GM11168 (cell line): ENCODE data around the gene GUCY2F.

Experiments
- in situ Hi-C: fragments of 300-500 bp; cut with MboI; formaldehyde crosslinking; loops from one replicate; pipeline ENCODE4 v1.12.0; 2022; ENCODE audit warnings: low sequenced_read_pairs; ENCODE audit not compliant: unreplicated experiment

Gene GUCY2F

DNA sequence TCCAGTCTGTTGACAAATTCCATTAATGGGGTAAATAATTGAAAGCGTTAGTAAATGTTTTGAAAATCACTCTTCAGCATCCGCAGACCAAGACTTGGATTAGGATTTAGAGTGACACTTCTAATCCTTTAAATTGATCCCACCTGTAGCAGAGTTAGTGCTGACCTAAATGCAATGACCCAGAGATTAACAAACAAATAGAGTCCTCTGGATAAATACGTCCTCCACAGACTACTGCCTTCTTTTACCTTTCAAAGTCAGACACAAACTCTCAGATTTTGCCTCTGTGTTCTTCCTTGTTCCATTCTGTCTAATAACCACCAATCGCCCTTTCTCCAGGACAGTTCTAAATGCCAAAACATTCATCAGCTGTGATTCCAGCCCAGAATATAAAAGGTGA, at the start of gene GUCY2F:
Gene GUCY2F (minus strand): TSS at position 101 of the 400 bp plus-strand sequence. CDS start 6,150 bp downstream, outside the sequence.
- in situ Hi-C loops, result loop anchor here (25.0 kb wide), 1 partner anchor 405 kb away; no protein-coding TSS in a partner anchor

DNA sequence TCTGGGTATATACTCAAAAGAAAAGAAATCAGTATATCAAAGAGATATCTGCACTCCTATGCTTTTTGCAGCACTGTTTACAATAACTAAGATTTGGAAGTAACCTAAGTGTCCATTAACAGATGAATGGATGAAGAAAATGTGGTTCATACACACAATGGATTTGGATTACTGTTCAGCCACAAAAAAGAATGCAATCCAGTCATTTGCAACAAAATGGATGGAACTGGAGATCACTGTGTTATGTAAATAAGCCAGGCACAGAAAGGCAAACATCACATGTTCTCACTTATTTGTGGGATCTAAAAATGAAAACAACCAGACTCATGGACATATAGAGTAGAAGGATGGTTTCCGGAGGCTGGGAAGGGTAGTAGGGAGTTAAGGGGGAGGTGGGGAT, 37.1 kb upstream of the GUCY2F start:
- in situ Hi-C loops, result no loop called here

GRCh38 chrX:109511113-109511512, 29.2 kb upstream of the GUCY2F start:
- in situ Hi-C loops, result no loop called here

DNA sequence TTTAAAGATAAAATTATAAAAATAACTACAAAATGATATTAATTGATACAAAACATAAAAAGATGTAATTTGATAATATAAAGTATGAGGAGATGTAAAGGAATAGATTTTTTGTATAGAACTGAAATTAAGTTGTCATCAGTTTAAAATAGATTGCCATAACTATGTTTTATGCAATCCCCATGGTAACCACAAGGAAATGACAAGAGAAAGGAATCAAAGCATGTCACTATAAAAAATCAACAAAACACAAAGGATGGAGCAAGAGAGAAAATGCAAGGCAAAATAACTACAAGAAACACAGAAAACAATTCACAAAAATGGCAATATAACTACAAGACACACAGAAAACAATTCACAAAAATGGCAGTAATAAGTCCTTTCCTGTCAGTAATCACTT, 27.0 kb upstream of the GUCY2F start:
- in situ Hi-C loops, result no loop called here

GRCh38 chrX:109501176-109501575, 19.3 kb upstream of the GUCY2F start:
- in situ Hi-C loops, result no loop called here

GRCh38 chrX:109498434-109498833, 16.5 kb upstream of the GUCY2F start:
- in situ Hi-C loops, result loop anchor here (10.0 to 25.0 kb wide), 2 partner anchors 136 to 389 kb away; no protein-coding TSS in a partner anchor

DNA sequence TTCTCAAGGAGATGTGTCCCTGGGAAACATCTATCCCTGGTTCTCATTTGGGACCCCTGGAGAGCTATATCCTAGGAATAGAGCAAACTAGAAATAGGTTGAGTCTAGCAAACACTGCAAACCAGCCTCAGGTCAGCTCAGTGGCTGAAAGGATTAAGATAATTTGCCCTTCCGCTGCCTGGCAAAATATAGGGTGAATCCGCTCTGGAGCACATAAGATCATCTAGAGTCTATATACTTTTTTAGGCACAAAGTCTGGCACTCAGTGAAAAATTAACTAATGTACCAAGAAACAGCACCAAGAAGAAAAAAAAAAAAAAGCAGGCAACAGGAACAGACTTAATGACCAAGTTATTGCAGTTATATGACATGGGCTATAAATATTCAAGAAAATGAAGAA, 7.3 kb upstream of the GUCY2F start:
- in situ Hi-C loops, result loop anchor here (25.0 kb wide), 1 partner anchor 398 kb away; no protein-coding TSS in a partner anchor

DNA sequence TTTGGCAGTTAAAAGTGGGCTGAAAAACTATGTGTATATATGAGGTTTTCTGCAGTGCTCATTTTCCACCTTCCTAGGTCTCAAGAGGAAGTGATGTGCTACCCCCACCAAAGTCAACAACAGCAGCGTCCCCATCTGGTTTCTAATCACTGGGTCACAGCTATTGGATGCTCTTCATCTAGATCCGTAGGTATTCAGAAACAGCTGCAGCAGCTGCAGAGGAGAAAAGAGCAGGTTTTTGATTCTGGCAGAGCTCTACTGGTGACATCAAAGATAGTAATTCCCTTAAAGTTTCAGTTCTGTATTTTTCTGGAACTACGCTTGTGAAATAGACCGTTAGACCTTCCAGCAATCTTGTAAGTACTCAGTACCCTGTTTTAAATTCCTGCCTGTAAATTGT, 5.8 kb upstream of the GUCY2F start:
- in situ Hi-C loops, result loop anchor here (25.0 kb wide), 1 partner anchor 400 kb away; no protein-coding TSS in a partner anchor

DNA sequence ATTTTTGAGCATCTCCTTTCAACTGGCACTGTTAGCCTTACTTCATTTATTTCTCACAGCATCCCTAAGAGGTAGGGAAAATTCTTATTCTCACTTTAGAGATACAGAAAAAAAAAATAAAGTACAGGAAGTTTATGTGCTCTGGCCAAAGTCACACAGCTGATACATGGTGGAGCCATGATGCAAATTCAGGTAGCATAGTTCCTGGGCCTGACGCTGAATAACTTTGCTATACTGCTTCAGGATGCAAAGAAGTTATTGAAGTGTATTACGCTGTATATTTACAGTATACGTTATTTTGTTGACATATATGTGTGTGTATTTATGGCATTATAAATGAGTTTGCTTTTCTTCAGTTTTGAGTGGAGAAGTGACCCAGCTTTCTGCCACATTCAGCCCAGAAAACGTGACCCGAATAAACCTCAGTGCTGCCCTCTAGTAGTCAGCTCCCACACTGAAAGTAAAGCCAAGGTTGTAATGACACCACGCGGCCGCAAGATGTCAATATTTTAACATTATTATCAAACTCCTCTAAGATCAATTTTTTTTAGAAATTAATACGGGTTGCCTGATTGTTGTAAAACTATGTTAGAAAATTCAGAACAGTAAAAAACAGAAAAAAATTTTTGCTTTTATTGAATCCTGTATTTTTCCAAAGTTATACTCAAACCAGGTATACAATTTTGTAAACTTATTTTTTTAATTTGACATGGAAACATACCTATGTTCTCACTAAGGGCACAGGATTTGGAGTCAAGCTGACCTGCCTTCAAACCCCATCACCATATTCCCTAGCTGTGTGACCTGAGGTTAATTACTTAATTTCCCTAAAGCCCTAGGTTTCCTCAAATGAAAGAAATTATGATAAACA, 3.8 kb upstream of the GUCY2F start:
- in situ Hi-C loops, result loop anchor here (25.0 kb wide), 1 partner anchor 402 kb away; no protein-coding TSS in a partner anchor

DNA sequence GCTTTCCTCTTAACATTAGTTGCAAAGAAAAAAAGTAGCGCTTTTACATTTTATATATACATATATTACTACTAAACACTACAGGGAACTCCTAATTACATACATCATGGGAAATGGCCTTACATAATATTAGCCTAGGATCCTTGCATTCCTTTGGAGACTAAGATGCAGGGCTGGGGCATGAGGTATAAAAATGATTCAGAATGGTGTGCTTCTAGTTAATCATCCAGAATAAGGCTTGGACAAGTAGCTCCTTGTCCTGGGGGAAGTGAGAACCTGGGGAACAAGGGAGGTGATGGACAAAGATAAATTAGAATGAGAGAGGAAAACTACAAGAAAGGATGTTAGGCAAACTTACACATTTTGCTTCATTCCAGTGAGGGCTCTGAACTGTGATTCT, 3.0 kb upstream of the GUCY2F start:
- in situ Hi-C loops, result loop anchor here (25.0 kb wide), 1 partner anchor 402 kb away; no protein-coding TSS in a partner anchor

- in situ Hi-C loops, result loop anchor here (25.0 kb wide), 1 partner anchor 412 kb away; no protein-coding TSS in a partner anchor
Measured at GRCh38 chrX:109475174-109475891, 6.6 kb downstream of the GUCY2F start.

GRCh38 chrX:109472939-109473735, 8.7 kb downstream of the GUCY2F start:
- in situ Hi-C loops, result no loop called here

DNA sequence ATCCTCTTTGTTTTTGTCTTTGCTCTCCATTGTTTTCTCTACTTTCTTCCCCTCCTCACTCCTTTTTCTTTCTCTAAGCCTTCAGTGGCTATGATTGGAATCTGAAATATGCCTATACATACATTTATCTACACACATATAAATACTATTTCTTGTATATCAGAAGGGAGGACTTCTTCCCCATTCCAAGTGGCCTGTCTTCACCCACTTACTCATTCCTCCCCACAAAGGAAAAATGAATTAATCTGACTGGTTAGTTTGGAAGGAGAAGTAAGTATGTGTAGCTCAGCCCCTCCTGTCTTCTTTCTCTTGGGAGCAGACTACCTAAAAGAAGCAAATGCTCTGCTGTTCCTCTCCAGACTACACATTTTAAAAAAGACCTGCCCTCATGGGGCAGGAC, 17.7 kb downstream of the GUCY2F start:
- in situ Hi-C loops, result no loop called here

DNA sequence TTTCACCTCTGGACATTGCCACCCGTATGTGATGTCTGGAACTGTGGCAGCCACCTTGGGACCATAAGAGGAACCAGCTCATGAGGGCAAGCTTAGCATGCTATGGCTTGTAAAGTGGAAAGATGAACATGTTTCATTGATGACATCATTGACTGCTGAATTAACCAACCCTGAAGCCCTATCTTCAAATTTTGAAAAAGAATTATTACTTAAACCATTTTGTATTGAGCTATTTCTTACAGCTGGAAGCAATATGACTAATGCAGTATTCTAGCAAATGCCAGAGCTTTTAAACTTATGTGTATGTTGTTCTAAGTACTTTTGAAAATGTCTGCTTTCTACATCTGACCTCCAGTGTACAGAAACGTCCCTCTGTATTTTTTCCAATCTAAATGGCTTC, 18.1 kb downstream of the GUCY2F start:
- in situ Hi-C loops, result no loop called here

- in situ Hi-C loops, result no loop called here
Measured at GRCh38 chrX:109448282-109448938, 33.5 kb downstream of the GUCY2F start.

- in situ Hi-C loops, result no loop called here
Measured at GRCh38 chrX:109441266-109441665, 40.6 kb downstream of the GUCY2F start.

DNA sequence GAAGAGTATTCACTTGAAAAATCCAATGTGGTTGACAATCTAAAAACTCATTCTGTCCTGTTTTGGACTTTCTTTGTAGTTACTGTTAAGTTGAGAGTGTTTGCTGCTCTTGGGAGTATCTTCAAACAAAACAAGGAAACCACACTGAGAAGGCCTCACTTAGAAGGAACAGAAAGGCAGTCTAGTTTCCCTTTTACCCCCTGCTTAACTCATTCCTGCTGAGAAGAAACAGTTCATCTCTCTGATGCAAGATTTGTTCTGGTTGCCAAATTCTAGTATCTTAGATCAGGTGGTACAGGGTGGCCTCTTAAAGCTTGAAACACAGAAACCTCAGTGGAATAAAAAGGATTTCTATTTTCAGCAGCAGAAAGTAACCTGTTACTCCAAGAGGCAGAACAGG, 41.4 kb downstream of the GUCY2F start:
- in situ Hi-C loops, result no loop called here

GRCh38 chrX:109409181-109409580, 72.7 kb downstream of the GUCY2F start:
- in situ Hi-C loops, result no loop called here

DNA sequence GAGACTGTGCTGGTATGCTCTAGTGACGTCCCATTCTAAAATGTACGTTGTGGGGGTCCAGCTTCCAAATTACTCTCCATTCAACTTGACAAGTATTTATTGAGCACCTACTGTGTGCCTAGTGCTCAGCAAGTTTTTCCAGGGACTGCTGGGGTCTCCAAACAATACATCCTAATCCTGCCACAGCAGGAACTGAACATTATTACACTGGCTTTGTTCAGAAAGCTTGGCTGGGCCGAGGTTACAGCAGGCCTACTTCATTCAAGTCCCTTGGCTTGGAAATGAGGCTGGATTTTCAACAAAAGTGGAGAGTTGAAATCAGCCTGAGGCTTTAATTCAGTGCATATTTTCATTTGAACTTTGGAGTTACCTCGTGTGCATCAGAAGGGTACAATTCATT, 78.0 kb downstream of the GUCY2F start:
- in situ Hi-C loops, result no loop called here

GRCh38 chrX:109399831-109400230, 82.1 kb downstream of the GUCY2F start:
- in situ Hi-C loops, result loop anchor here (25.0 kb wide), 1 partner anchor 713 kb away; no protein-coding TSS in a partner anchor
